K562 (cell line): ENCODE results near the gene SNX25. TPM values are rescaled to one million over a fixed set of nuclear protein-coding genes. Genes with fewer than 3 reads are reported as not detected.

Experiments
- EP300 ChIP-seq: IDR thresholded peaks from 2 replicates; pipeline ENCODE4 v1.6.1; 2012; ENCODE audit warnings: low read length, improper control_type of control experiment
- FOXO4 ChIP-seq: fragments of 450-650 bp; formaldehyde crosslinking; IDR thresholded peaks from 2 replicates; pipeline ENCODE4 v1.4.0; 2020; ENCODE audit warnings: mild to moderate bottlenecking, moderate library complexity
- IFI16 ChIP-seq: fragments of 250-450 bp; sonication (Bioruptor Pico); IDR thresholded peaks from 2 replicates; pipeline ENCODE4 v2.1.2; 2022; ENCODE audit warnings: mild to moderate bottlenecking, inconsistent platforms
- IRF1 ChIP-seq: sonication (generic); formaldehyde crosslinking; IDR thresholded peaks from 2 replicates; pipeline ENCODE4 v1.8.0; 2022; ENCODE audit warnings: missing genetic modification reagents, mild to moderate bottlenecking, borderline replicate concordance
- MNT ChIP-seq, 2 experiments: fragments of 450-650 bp; conservative IDR thresholded peaks; 2 replicates each; pipeline ENCODE4 v1.6.1; 2017; ENCODE audit warnings: mild to moderate bottlenecking in 2 of 2, moderate library complexity in 2 of 2
- NCOR1 ChIP-seq: fragments of 450-650 bp; IDR thresholded peaks from 2 replicates; pipeline ENCODE4 v1.6.1; 2016; ENCODE audit warnings: mild to moderate bottlenecking, moderate library complexity
- NFXL1 ChIP-seq: fragments of 450-650 bp; formaldehyde crosslinking; IDR thresholded peaks from 2 replicates; pipeline ENCODE4 v1.4.0; 2021; ENCODE audit warnings: mild to moderate bottlenecking
- POLR3G ChIP-seq: IDR thresholded peaks from 2 replicates; pipeline ENCODE4 v1.6.1; 2011; ENCODE audit not compliant: insufficient read length, insufficient replicate concordance; ENCODE audit errors: extremely low read depth
- RBM22 ChIP-seq: fragments of 200-400 bp; formaldehyde crosslinking; IDR thresholded peaks from 2 replicates; pipeline ENCODE4 v1.6.1; 2018; ENCODE audit warnings: low read length, low read depth; ENCODE audit not compliant: poor library complexity, severe bottlenecking
- RFX5 ChIP-seq: IDR thresholded peaks from 2 replicates; pipeline ENCODE4 v1.6.1; 2011; ENCODE audit warnings: low read depth, mild to moderate bottlenecking, improper control_type of control experiment, low read length
- SIRT6 ChIP-seq: IDR thresholded peaks from one replicate; pipeline ENCODE4 v1.6.1; 2012; ENCODE audit warnings: low read depth, mild to moderate bottlenecking, control low read depth, inconsistent platforms, low read length, moderate library complexity
- TGIF2 ChIP-seq: sonication (generic); formaldehyde crosslinking; IDR thresholded peaks from 2 replicates; pipeline ENCODE4 v1.8.1; 2022; ENCODE audit warnings: mild to moderate bottlenecking, missing genetic modification reagents, moderate library complexity
- ZBTB49 ChIP-seq: sonication (generic); formaldehyde crosslinking; IDR thresholded peaks from 2 replicates; pipeline ENCODE4 v1.8.0; 2022; ENCODE audit warnings: missing genetic modification reagents, mild to moderate bottlenecking, borderline replicate concordance
- ZNF41 ChIP-seq: fragments of 250-450 bp; sonication (Bioruptor Pico); conservative IDR thresholded peaks from 2 replicates; pipeline ENCODE4 v1.4.0; 2020; ENCODE audit warnings: mild to moderate bottlenecking
- polyA plus RNA-seq, 8 experiments: library from polyadenylated mRNA; depleted of rRNA in 4 of 8; stranded (reverse) in 5 of 8; unstranded in 3 of 8; fragments of >200 nt; fragmentation: Nextera tagmentation in 2 of 8; fragmentation: Illumina TruSeq in 1 of 8; extraction: Ambion mirVana in 2 of 8; extraction: Trizol in 1 of 8; gene quantifications; 2 replicates each; pipeline versions ENCODE4 v1.2.1 to v1.2.3, GENCODE V29; 2011 to 2014; ENCODE audit warnings: inconsistent platforms in 1 of 8, missing spikeins in 1 of 8
- total RNA-seq, 7 experiments: library from RNA; depleted of rRNA in 6 of 7; stranded (reverse); fragments of >200 nt in 6 of 7; fragmentation: Illumina TruSeq in 2 of 7; extraction: Trizol in 2 of 7; gene quantifications; 2 replicates each; pipeline versions ENCODE4 v1.2.1 to v1.2.3, GENCODE V29; 2011 to 2021; ENCODE audit warnings: low replicate concordance in 1 of 7
- TF ChIP-seq, protein P1 (sequence below): sonication (generic); formaldehyde crosslinking; IDR thresholded peaks from 2 replicates; pipeline ENCODE4 v1.9.0; 2022; ENCODE audit warnings: mild to moderate bottlenecking, missing genetic modification reagents
- TF ChIP-seq, protein P2 (sequence below): sonication (generic); formaldehyde crosslinking; IDR thresholded peaks from 2 replicates; pipeline ENCODE4 v1.8.1; 2023; ENCODE audit warnings: missing genetic modification reagents, mild to moderate bottlenecking, borderline replicate concordance

SNX25 gene
- total and polyA plus RNA-seq, 9 of the 15 experiments (the other 6 are each of a cell fraction or from before 2014, with no cell fraction given), result 2.5 to 23.4 (median 13.3) TPM

DNA sequence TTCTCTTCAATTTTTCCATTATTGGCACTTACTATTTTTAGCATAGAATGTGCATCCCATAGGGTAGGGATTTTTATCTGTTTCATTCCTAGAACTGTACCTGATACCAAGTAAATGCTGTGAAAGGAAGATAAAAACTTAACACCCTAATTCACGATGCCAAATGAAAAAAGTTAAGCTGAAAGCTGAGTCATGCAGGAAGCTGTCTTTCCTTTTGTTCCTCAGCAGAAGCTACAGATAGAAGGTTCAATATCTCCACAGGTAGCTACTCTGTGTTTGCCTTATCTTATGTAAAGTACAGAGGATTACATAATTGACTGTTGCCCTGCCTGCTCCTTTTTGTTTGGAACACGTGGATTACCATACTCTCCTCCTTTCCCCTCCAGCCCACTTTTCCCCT is 109.3 kb downstream of the SNX25 start (continued):
- TF ChIP-seq IRF1 (CRISPR knock-in tag), result no peak
- no peak for TF ChIP-seq RFX5
- TF ChIP-seq EP300, result peak; percentile 86
- TF ChIP-seq RBM22, result no peak
- TF ChIP-seq ZNF41, result no peak
- TF ChIP-seq ZBTB49 (CRISPR knock-in tag), result no peak
- no peak for TF ChIP-seq POLR3G
- TF ChIP-seq, protein P1, sequence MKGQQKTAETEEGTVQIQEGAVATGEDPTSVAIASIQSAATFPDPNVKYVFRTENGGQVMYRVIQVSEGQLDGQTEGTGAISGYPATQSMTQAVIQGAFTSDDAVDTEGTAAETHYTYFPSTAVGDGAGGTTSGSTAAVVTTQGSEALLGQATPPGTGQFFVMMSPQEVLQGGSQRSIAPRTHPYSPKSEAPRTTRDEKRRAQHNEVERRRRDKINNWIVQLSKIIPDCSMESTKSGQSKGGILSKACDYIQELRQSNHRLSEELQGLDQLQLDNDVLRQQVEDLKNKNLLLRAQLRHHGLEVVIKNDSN (CRISPR knock-in tag), result no peak
- TF ChIP-seq, protein P2, sequence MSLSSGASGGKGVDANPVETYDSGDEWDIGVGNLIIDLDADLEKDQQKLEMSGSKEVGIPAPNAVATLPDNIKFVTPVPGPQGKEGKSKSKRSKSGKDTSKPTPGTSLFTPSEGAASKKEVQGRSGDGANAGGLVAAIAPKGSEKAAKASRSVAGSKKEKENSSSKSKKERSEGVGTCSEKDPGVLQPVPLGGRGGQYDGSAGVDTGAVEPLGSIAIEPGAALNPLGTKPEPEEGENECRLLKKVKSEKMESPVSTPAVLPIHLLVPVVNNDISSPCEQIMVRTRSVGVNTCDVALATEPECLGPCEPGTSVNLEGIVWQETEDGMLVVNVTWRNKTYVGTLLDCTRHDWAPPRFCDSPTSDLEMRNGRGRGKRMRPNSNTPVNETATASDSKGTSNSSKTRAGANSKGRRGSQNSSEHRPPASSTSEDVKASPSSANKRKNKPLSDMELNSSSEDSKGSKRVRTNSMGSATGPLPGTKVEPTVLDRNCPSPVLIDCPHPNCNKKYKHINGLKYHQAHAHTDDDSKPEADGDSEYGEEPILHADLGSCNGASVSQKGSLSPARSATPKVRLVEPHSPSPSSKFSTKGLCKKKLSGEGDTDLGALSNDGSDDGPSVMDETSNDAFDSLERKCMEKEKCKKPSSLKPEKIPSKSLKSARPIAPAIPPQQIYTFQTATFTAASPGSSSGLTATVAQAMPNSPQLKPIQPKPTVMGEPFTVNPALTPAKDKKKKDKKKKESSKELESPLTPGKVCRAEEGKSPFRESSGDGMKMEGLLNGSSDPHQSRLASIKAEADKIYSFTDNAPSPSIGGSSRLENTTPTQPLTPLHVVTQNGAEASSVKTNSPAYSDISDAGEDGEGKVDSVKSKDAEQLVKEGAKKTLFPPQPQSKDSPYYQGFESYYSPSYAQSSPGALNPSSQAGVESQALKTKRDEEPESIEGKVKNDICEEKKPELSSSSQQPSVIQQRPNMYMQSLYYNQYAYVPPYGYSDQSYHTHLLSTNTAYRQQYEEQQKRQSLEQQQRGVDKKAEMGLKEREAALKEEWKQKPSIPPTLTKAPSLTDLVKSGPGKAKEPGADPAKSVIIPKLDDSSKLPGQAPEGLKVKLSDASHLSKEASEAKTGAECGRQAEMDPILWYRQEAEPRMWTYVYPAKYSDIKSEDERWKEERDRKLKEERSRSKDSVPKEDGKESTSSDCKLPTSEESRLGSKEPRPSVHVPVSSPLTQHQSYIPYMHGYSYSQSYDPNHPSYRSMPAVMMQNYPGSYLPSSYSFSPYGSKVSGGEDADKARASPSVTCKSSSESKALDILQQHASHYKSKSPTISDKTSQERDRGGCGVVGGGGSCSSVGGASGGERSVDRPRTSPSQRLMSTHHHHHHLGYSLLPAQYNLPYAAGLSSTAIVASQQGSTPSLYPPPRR (CRISPR knock-in tag), result no peak
- no peak for TF ChIP-seq NFXL1 (CRISPR knock-in tag)
- no peak for TF ChIP-seq IFI16 (CRISPR knock-in tag)
- peak in 1 of 2 experiments; percentile 63; a peak in 2 of 4 replicates for TF ChIP-seq MNT (conservative IDR thresholded peaks at IDR 0.05)
- TF ChIP-seq NCOR1, result peak; percentile 82
- no peak for TF ChIP-seq SIRT6
- TF ChIP-seq FOXO4 (CRISPR knock-in tag), result no peak
- TF ChIP-seq TGIF2 (CRISPR knock-in tag), result no peak
